Activated CD8-positive, alpha-beta memory T cell treated with anti-CD3 and anti-CD28 coated beads for 4 hours (primary cell): ENCODE results near the gene ARHGEF6.

Source experiments
- DNase-seq, 2 donors: peaks; one replicate each; pipeline ENCODE4 v3.0.0-alpha.2; 2020; ENCODE audit warnings: low read depth in 2 of 2

Gene ARHGEF6

GRCh38 chrX:136647677-136648360 lies 132.9 kb downstream of the ARHGEF6 start, which contains the start of gene CD40LG:
Gene CD40LG (plus strand): TSS chrX:136648158. CDS start chrX:136648249, 91 bp downstream.
- no peak for DNase-seq

GRCh38 chrX:136646602-136647239 lies 134.0 kb downstream of the ARHGEF6 start:
- DNase-seq: no peak

- no peak for DNase-seq
Measured at GRCh38 chrX:136643243-136643642, 137.5 kb downstream of the ARHGEF6 start.

GRCh38 chrX:136639506-136640176 lies 141.1 kb downstream of the ARHGEF6 start:
- no peak for DNase-seq

GRCh38 chrX:136636121-136636520 lies 144.6 kb downstream of the ARHGEF6 start:
- no peak for DNase-seq

- no peak for DNase-seq
Measured at GRCh38 chrX:136635235-136635634, 145.5 kb downstream of the ARHGEF6 start.

GRCh38 chrX:136630881-136631280 lies 149.9 kb downstream of the ARHGEF6 start:
- DNase-seq: no peak

GRCh38 chrX:136629084-136629750 lies 151.5 kb downstream of the ARHGEF6 start:
- no peak for DNase-seq

GRCh38 chrX:136627409-136627808 lies 153.3 kb downstream of the ARHGEF6 start:
- no peak for DNase-seq

- DNase-seq: no peak
Measured at GRCh38 chrX:136626891-136627290, 153.8 kb downstream of the ARHGEF6 start.

GRCh38 chrX:136626237-136626636 lies 154.5 kb downstream of the ARHGEF6 start:
- DNase-seq: no peak

GRCh38 chrX:136625246-136625645 lies 155.5 kb downstream of the ARHGEF6 start:
- DNase-seq: no peak

- DNase-seq: no peak
Measured at GRCh38 chrX:136623396-136623795, 157.3 kb downstream of the ARHGEF6 start.

- no peak for DNase-seq
Measured at GRCh38 chrX:136622568-136622967, 158.2 kb downstream of the ARHGEF6 start.

- DNase-seq: no peak
Measured at GRCh38 chrX:136620780-136621179, 160.0 kb downstream of the ARHGEF6 start.

- DNase-seq: no peak
Measured at GRCh38 chrX:136619899-136620505, 160.7 kb downstream of the ARHGEF6 start.

GRCh38 chrX:136616987-136617685 lies 163.6 kb downstream of the ARHGEF6 start:
- no peak for DNase-seq
